ENCODE results near the gene HOXA13.

HOXA13 gene

DNA sequence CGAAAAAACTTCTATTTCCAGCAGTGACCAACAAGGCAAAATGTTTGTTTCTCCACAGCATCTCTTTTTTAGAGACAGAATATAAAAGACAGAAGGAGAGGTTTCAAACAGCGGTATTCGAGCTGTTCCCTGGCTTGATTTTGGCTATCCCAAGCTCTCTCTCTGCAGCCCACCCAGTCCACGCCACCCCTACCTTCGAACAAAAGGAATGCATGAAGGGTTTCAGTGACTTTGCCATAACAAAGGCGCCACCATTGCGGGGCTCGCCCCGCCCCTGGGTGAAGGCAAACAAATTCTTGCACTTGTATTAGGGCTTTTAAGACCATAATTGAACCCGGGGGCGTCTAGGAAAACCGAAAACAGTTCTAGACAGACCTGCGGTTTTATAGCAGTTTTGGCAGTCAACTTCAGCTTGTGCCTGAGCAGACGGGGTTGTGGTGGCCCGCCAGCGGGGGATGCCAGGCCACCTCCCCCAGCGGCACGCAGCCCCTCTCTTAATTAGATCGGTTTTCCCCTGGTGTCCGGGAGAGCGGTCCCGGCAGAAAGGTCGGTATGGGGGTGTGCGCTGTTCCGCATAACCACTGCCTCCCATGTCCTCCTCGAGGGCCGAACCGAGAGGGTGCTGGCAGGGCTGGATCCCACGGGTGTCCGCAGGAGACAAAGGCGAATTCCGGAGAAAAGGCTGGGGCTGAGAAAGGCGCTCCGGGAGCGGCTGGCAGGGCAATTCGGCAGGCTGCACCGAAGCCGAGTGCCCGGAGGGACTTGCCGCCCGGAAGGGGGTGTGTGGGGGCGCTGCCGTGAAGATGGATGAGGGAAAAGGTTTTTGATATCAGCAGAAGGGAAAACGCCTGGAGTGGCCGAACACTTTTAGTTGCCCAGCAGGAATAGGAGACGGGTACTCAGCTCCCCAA is 12.2 kb downstream of the HOXA13 start (continued):
- TF ChIP-seq, protein P1, sequence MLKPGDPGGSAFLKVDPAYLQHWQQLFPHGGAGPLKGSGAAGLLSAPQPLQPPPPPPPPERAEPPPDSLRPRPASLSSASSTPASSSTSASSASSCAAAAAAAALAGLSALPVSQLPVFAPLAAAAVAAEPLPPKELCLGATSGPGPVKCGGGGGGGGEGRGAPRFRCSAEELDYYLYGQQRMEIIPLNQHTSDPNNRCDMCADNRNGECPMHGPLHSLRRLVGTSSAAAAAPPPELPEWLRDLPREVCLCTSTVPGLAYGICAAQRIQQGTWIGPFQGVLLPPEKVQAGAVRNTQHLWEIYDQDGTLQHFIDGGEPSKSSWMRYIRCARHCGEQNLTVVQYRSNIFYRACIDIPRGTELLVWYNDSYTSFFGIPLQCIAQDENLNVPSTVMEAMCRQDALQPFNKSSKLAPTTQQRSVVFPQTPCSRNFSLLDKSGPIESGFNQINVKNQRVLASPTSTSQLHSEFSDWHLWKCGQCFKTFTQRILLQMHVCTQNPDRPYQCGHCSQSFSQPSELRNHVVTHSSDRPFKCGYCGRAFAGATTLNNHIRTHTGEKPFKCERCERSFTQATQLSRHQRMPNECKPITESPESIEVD (tag by site-specific recombination; IDR thresholded peaks at IDR 0.05), result peak; percentile 76
- TF ChIP-seq FEZF1 (tag by site-specific recombination; IDR thresholded peaks at IDR 0.05) (peak; percentile 67), ZNF777 (tag by site-specific recombination; IDR thresholded peaks at IDR 0.05; ENCODE audit: borderline replicate concordance) (peak; percentile 15; the same call in 1 of the 2 replicates), ZIC2 (tag by site-specific recombination; IDR thresholded peaks at IDR 0.05) (0 out of 2 replicates have a peak, but pooled peaks have one; percentile 41), ZBTB20 (tag by site-specific recombination; IDR thresholded peaks at IDR 0.05) (peak; percentile 40; the same call in 1 of the 2 replicates), ZBTB48 (tag by site-specific recombination; IDR thresholded peaks at IDR 0.05) (no peak), ZNF311 (tag by site-specific recombination; IDR thresholded peaks at IDR 0.05; ENCODE audit: borderline replicate concordance) (no peak), ZNF248 (tag by site-specific recombination; IDR thresholded peaks at IDR 0.05) (no peak), ZNF843 (tag by site-specific recombination; IDR thresholded peaks at IDR 0.05) (peak; percentile 28; the same call in 1 of the 2 replicates), ZNF341 (tag by site-specific recombination; IDR thresholded peaks at IDR 0.05; ENCODE audit: low read depth) (peak; percentile 89), GLIS2 (tag by site-specific recombination; IDR thresholded peaks at IDR 0.05) (peak; percentile 67), ZFHX2 (tag by site-specific recombination; conservative IDR thresholded peaks at IDR 0.05) (peak; percentile 77), KLF7 (tag by site-specific recombination; IDR thresholded peaks at IDR 0.05; ENCODE audit: borderline replicate concordance) (peak; percentile 12; the same call in 1 of the 2 replicates), ZNF335 (tag by site-specific recombination; conservative IDR thresholded peaks at IDR 0.05) (peak; percentile 27), SP7 (tag by site-specific recombination; IDR thresholded peaks at IDR 0.05) (no peak), ZBTB8A (tag by site-specific recombination; IDR thresholded peaks at IDR 0.05) (peak; percentile 93), ZNF560 (tag by site-specific recombination; IDR thresholded peaks at IDR 0.05; ENCODE audit: borderline replicate concordance) (no peak), ZBTB17 (tag by site-specific recombination; IDR thresholded peaks at IDR 0.05) (peak; percentile 75)
- TF ChIP-seq, protein P2, sequence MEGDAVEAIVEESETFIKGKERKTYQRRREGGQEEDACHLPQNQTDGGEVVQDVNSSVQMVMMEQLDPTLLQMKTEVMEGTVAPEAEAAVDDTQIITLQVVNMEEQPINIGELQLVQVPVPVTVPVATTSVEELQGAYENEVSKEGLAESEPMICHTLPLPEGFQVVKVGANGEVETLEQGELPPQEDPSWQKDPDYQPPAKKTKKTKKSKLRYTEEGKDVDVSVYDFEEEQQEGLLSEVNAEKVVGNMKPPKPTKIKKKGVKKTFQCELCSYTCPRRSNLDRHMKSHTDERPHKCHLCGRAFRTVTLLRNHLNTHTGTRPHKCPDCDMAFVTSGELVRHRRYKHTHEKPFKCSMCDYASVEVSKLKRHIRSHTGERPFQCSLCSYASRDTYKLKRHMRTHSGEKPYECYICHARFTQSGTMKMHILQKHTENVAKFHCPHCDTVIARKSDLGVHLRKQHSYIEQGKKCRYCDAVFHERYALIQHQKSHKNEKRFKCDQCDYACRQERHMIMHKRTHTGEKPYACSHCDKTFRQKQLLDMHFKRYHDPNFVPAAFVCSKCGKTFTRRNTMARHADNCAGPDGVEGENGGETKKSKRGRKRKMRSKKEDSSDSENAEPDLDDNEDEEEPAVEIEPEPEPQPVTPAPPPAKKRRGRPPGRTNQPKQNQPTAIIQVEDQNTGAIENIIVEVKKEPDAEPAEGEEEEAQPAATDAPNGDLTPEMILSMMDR (tag by site-specific recombination; IDR thresholded peaks at IDR 0.05), result peak; percentile 56; the same call in 1 of the 2 replicates
- TF ChIP-seq, protein P3, sequence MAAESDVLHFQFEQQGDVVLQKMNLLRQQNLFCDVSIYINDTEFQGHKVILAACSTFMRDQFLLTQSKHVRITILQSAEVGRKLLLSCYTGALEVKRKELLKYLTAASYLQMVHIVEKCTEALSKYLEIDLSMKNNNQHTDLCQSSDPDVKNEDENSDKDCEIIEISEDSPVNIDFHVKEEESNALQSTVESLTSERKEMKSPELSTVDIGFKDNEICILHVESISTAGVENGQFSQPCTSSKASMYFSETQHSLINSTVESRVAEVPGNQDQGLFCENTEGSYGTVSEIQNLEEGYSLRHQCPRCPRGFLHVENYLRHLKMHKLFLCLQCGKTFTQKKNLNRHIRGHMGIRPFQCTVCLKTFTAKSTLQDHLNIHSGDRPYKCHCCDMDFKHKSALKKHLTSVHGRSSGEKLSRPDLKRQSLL (tag by site-specific recombination; IDR thresholded peaks at IDR 0.05), result no peak

DNA sequence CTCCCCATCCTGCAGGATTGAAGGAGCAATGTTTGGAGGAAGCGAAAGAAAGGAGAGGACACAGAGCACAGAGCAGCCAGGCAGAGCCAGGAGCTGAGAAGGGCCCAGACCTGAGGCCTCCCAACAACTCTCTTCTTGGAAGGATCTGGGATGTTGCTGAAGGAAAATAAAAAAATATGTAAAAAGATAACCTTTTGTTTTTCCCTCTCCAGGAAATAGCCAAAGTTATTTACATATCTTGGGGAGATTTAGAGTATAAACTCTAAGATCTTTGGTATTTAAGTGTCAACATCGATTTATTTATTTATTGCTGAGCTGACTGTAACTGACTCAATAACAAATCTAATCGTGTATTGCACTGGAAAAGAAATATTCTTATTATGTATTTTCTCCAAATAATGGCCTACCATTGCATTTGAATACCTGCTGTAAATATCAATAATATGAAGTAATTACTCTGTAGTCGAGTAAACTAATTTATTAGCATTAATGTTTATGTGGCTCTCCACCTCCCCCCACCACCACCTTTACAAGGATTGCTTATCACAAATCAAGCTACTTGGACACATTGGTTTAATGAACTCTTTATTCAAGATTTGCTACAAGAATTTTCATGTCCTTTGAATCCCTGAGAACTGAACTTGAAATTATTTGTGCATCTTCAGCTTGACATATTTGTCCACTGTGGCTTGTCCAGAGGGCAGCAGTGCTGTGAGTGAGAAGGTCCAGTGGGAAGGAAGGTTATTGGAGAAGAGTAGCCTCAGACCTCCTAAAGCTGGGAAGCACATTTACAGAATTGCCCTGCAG is 13.0 kb downstream of the HOXA13 start:
- H3K9me3 ChIP-seq (ENCODE audit: control insufficient read depth, insufficient read depth, low read depth, low read length), result no peaks in the 10 kb centered on the region
- POLR2A ChIA-PET, result interaction anchor here (0.5 to 7.6 kb wide), 10 partner anchors 9 to 476 kb away, joined by 3 to 237 read pairs (median 4); partner anchors contain the start of genes HIBADH, HOXA10 and HOXA13
- TF ChIP-seq, protein P4, sequence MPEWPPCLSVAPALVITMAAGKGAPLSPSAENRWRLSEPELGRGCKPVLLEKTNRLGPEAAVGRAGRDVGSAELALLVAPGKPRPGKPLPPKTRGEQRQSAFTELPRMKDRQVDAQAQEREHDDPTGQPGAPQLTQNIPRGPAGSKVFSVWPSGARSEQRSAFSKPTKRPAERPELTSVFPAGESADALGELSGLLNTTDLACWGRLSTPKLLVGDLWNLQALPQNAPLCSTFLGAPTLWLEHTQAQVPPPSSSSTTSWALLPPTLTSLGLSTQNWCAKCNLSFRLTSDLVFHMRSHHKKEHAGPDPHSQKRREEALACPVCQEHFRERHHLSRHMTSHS (tag by site-specific recombination; IDR thresholded peaks at IDR 0.05), result no peak
- TF ChIP-seq, protein P5, sequence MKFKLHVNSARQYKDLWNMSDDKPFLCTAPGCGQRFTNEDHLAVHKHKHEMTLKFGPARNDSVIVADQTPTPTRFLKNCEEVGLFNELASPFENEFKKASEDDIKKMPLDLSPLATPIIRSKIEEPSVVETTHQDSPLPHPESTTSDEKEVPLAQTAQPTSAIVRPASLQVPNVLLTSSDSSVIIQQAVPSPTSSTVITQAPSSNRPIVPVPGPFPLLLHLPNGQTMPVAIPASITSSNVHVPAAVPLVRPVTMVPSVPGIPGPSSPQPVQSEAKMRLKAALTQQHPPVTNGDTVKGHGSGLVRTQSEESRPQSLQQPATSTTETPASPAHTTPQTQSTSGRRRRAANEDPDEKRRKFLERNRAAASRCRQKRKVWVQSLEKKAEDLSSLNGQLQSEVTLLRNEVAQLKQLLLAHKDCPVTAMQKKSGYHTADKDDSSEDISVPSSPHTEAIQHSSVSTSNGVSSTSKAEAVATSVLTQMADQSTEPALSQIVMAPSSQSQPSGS (tag by site-specific recombination; IDR thresholded peaks at IDR 0.05; ENCODE audit: low read depth), result no peak
- peak; percentile 37 for TF ChIP-seq IKZF3 (tag by site-specific recombination; IDR thresholded peaks at IDR 0.05)
- TF ChIP-seq, protein P1 (tag by site-specific recombination; IDR thresholded peaks at IDR 0.05), result peak; percentile 67; the same call in 1 of the 2 replicates
- H3K4me3 ChIP-seq (ENCODE audit: low read depth, low read length), result peak overlapping the region; percentile 64
- CTCF ChIA-PET, result interaction anchor here (0.6 to 3.2 kb wide), 13 partner anchors 9 to 909 kb away, joined by 3 to 26 read pairs (median 4); partner anchors contain the start of genes HOXA13 and HOXA5
- H3K36me3 ChIP-seq (ENCODE audit: control insufficient read depth in 2 of 2, insufficient read depth in 1 of 2, low read length in 2 of 2), result peaks cover 4 to 11% of the 10 kb centered on the region in 2 experiments; a peak in 2 of 3 replicates
- H3K4me1 ChIP-seq (ENCODE audit: control insufficient read depth, insufficient read depth, low read length), result peaks cover 31% of the 10 kb centered on the region
- H3K27ac ChIP-seq (ENCODE audit: extremely low read depth, low read depth, low read length), result peak overlapping the region; percentile 99
